Measurements from ENCODE around the gene ZNF613. TPM values are rescaled to one million over a fixed set of nuclear protein-coding genes. Genes with fewer than 3 reads are reported as not detected.
A peak's percentile ranks its signal among the peaks of the same experiment; 100 is the strongest.
"Not testable (repeated sequence)": the region's sequence is repeated elsewhere in the genome, so short reads cannot be mapped to it uniquely, and the experiment has no call there.

ZNF613 gene
- polyA plus RNA-seq, 4 donors: 11.9 to 16.2 (median 12.5) TPM

DNA sequence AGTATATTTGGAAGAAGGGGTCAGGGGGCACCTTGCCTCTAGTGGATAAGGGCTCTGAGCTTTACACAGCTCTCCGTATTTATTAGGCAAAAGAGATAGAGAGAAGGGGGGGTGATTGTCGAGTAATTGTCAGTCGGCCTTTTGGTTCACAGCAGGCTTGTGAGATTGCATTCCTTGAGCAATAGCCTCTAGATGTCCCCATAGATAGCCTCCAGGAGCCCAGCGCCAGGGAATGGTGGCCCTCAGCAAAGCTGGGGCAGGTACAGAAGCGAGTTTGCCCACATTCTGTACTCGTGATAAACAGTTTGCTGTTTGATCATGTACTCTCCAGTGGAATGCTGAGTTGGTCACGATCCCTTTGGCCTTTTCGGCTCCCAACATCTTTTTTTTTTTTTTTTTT is 4.6 kb downstream of the ZNF613 start:
- DNase-seq (ENCODE audit: low read depth in 4 of 4, low spot score in 3 of 4): no peak

DNA sequence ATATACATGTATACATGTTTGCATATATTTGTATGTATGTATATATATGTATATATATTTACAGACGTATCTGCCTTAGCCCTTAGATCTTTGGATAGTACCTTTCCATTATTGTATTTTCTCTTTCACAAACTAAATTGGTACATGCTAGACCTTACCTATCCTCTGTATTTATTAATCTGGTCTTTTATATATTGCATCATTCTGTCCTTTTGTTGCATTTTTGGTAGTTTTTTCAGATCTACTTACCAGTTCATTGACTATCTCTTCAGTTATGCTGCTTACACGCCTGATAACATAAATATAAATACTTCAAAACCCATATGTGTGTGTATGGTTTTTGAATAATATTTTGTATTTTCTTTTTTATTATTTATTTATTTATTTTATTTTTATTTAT is 11.7 kb downstream of the ZNF613 start:
- DNase-seq (ENCODE audit: low read depth in 4 of 4, low spot score in 3 of 4): no peak

GRCh38 chr19:51944798-51945552 is 17.7 kb downstream of the ZNF613 start:
- no peak for DNase-seq (ENCODE audit: low read depth in 4 of 4, low spot score in 3 of 4)

- DNase-seq (ENCODE audit: low read depth in 4 of 4, low spot score in 3 of 4): no peak
Observed at GRCh38 chr19:51946602-51947001, 19.3 kb downstream of the ZNF613 start.

DNA sequence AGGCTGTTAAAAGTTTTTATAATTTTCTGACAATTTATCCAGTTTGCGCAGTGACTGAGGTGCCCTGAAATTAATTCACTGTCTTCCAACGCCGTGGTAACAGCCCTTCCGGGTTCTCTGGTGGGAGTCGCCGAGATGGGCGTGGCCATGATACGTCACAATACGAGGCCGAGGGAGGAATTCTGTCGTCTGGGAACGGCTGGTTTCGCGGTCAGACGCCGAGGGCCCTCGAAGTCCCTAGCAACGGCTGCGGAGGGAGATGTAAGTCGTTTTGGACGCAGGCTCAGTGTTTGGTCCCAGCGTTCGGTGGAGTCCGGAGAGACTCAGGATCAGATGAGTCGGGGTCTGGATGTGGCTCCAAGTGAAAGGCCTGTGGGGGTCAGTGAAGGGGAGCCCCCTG is 21.7 kb downstream of the ZNF613 start:
- DNase-seq (ENCODE audit: low read depth in 4 of 4, low spot score in 3 of 4): peak in 3 of 4 donors; percentile 52 to 69 (median 64)

DNA sequence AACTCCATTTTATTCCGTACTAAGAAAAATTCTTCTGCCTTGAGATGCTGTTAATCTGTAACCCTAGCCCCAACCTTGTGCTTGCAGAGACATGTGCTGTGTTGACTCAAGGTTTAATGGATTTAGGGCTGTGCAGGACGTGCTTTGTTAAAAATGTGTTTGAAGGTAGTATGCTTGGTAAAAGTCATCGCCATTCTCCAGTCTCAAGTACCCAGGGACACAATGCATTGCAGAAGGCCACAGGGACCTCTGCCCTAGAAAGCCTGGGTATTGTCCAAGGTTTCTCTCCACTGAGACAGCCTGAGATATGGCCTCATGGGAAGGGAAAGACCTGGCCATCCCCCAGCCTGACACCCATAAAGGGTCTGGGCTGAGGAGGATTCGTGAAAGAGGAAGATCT is 30.6 kb downstream of the ZNF613 start:
- not testable (repeated sequence) for DNase-seq (ENCODE audit: low read depth in 4 of 4, low spot score in 3 of 4)

- DNase-seq (ENCODE audit: low read depth in 4 of 4, low spot score in 3 of 4): no peak
Observed at GRCh38 chr19:51959791-51960190, 32.5 kb downstream of the ZNF613 start.

DNA sequence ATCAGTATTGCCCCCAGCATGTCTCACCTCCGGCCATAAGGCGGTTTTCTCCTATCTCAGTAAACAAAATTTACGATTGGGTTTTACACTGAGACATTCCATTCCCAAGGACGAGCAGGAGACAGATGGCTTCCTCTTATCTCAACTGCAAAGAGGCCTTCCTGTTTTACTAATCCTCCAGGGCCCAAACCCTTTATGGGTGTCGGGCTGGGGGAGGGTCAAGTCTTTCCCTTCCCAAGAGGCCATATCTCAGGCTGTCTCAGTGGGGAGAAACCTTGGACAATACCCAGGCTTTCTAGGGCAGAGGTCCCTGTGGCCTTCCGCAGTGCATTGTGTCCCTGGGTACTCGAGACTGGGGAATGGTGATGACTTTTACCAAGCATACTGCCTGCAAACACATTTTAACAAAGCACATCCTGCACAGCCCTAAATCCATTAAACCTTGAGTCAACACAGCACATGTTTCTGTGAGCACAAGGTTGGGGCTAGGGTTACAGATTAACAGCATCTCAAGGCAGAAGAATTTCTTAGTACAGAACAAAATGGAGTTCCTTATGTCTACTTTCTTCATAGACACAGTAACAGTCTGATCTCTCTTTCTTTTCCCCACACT is 33.5 kb downstream of the ZNF613 start:
- DNase-seq (ENCODE audit: low read depth in 4 of 4, low spot score in 3 of 4): not testable (repeated sequence)

DNA sequence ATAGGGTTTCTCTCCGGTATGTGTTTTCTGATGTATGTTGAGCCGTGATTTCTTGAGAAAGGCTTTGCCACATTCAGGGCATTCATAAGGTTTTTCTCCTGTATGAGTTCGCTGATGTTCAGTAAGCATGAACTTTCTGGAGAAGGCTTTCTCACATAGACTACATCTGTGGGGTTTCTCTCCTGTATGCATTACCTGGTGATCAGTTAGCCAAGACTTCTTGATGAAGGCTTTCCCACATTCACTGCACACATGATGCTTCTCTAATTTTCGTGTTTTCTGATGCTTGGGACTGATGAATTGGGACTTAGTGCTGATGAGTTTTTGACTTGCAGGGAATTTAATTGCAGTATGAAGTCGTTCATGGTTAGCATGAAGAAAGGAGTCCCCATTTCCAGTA is 38.3 kb downstream of the ZNF613 start:
- DNase-seq (ENCODE audit: low read depth in 4 of 4, low spot score in 3 of 4): no peak

DNA sequence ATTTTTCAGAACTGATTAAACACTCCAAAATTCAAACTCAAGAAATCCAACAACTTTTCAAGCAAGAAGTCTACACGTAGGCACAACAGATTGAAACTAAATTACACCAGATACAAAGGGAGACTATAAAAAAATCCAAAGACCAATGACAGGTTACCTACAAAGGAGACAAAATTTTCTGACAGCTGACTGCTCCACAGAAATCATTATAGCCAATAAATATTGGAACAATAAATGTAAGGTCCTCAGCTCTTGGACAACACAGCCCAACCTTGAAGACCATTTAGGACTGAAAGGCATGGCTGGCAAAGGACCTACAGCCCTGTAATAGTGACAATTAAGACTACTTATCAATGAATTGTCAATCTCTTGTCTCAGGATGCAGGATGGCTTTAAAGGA is 43.4 kb downstream of the ZNF613 start:
- DNase-seq (ENCODE audit: low read depth in 4 of 4, low spot score in 3 of 4): no peak

DNA sequence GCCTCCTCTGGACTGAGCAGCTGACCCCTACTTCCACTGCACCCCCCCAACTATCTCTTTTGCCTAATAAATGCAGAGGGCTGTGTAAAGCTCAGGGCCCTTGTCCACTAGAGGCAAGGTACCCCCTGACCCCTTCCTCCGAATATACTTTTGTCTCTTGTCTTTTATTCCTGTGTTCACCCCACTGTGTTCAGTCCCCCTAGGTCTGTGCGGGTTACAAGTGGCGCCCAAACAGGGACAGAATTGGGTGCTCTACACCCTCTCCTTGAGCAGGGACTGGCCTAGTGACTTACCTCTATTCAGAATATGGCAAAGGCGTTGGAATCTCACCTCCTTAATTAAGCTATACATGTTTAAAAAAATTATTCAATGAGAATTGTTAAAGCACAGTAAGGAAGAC is 44.4 kb downstream of the ZNF613 start:
- DNase-seq (ENCODE audit: low read depth in 4 of 4, low spot score in 3 of 4): no peak

GRCh38 chr19:51975787-51976186 is 48.5 kb downstream of the ZNF613 start:
- not testable (repeated sequence) for DNase-seq (ENCODE audit: low read depth in 4 of 4, low spot score in 3 of 4)

GRCh38 chr19:51976852-51977251 is 49.6 kb downstream of the ZNF613 start:
- no peak for DNase-seq (ENCODE audit: low read depth in 4 of 4, low spot score in 3 of 4)

GRCh38 chr19:51977346-51977745 is 50.1 kb downstream of the ZNF613 start:
- DNase-seq (ENCODE audit: low read depth in 4 of 4, low spot score in 3 of 4): no peak

DNA sequence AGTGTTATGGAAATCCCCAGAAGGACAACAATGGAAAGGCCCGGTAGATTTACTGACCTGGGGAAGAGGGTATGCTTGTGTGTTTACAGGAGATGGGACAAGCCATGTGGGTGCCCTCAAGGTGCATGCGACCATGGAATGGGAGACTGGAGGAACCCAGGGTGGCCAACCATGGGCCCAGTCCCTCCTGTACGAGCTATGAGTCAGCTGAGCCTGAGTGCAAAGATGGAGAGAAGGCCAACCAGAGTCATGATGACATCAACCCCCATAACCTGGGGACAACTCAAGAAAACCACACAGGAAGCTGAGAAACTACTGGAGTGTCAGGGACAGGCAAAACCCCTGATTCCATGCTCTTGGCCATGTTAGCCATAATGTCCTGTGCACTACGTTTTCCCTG is 51.6 kb downstream of the ZNF613 start:
- no peak for DNase-seq (ENCODE audit: low read depth in 4 of 4, low spot score in 3 of 4)

GRCh38 chr19:51980116-51980736 is 53.0 kb downstream of the ZNF613 start:
- DNase-seq (ENCODE audit: low read depth in 4 of 4, low spot score in 3 of 4): no peak

DNA sequence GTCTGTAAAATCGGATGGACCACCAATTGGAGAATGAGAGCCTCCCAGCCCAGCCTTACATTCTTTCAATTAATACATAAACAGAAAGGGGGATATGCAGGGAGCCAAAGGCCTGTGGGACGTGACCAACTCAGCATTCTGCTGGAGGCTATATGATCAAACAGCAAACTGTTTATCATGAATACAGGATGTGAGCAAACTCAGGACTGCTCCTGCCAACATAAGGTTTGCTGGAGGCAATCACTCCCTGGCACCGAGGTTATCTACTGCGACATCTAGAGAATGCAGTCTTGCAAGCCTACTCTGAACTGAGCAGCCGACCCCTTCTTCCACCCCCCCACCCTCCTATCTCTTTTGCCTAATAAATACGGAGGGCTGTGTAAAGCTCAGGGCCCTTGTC is 53.7 kb downstream of the ZNF613 start:
- not testable (repeated sequence) for DNase-seq (ENCODE audit: low read depth in 4 of 4, low spot score in 3 of 4)

GRCh38 chr19:51983361-51983760 is 56.1 kb downstream of the ZNF613 start:
- no peak for DNase-seq (ENCODE audit: low read depth in 4 of 4, low spot score in 3 of 4)

GRCh38 chr19:51986309-51987291 is 59.3 kb downstream of the ZNF613 start, which contains the start of gene ZNF350:
ZNF350 (minus strand) TSS chr19:51986840; CDS start chr19:51974360, 12,480 bp downstream.
- peak; percentile 84 to 94 (median 90) for DNase-seq (ENCODE audit: low read depth in 4 of 4, low spot score in 3 of 4)

DNA sequence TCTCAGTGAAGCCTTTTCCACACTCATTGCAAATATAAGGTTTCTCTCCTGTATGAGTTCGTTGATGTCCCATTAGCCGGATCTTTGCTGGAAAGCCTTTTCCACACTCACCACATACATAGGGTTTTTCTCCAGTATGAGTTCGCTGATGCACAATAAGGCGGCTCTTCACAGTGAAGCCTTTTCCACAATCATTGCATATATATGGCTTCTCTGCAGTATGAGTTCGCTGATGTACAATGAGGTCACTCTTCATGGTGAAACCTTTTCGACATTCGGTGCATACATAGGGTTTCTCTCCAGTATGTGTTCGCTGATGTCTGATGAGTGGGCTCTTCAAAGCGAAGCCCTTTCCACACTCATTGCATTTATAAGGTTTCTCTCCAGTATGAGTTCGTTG is 66.2 kb downstream of the ZNF613 start:
- no peak for DNase-seq (ENCODE audit: low read depth in 4 of 4, low spot score in 3 of 4)

All from left renal pelvis (tissue), 4 donors.